GM21619 (cell line): ENCODE measurements around the gene SNX3.
"Not testable (repeated sequence)": the region's sequence is repeated elsewhere in the genome, so short reads cannot be mapped to it uniquely, and the experiment has no call there.

Experiments used
- ATAC-seq: cut with Tn5 transposase; IDR thresholded peaks from one replicate; pipeline ENCODE4 v1.9.1; 2021; ENCODE audit not compliant: unreplicated experiment

Gene SNX3

GRCh38 chr6:108263371-108263770 lies 2.5 kb upstream of the SNX3 start:
- no peak for ATAC-seq

- peak; percentile 6 for ATAC-seq
Observed at GRCh38 chr6:108260126-108260808, 573 bp downstream of the SNX3 start.

GRCh38 chr6:108254433-108255410 lies 6.1 kb downstream of the SNX3 start:
- ATAC-seq = no peak

- no peak for ATAC-seq
Observed at GRCh38 chr6:108253241-108253640, 7.6 kb downstream of the SNX3 start.

- ATAC-seq = no peak
Observed at GRCh38 chr6:108252055-108252454, 8.8 kb downstream of the SNX3 start.

GRCh38 chr6:108251252-108251651 lies 9.6 kb downstream of the SNX3 start:
- ATAC-seq = no peak

- no peak for ATAC-seq
Observed at GRCh38 chr6:108250240-108250866, 10.5 kb downstream of the SNX3 start.

GRCh38 chr6:108247965-108248536 lies 12.8 kb downstream of the SNX3 start:
- ATAC-seq = no peak

- ATAC-seq = not testable (repeated sequence)
Observed at GRCh38 chr6:108245095-108245494, 15.7 kb downstream of the SNX3 start.

GRCh38 chr6:108243836-108244235 lies 17.0 kb downstream of the SNX3 start:
- ATAC-seq = no peak

GRCh38 chr6:108242721-108243120 lies 18.1 kb downstream of the SNX3 start:
- no peak for ATAC-seq

- ATAC-seq = no peak
Observed at GRCh38 chr6:108242259-108242658, 18.6 kb downstream of the SNX3 start.

- ATAC-seq = no peak
Observed at GRCh38 chr6:108238322-108238721, 22.5 kb downstream of the SNX3 start.

- no peak for ATAC-seq
Observed at GRCh38 chr6:108236791-108237190, 24.0 kb downstream of the SNX3 start.

GRCh38 chr6:108235127-108235526 lies 25.7 kb downstream of the SNX3 start:
- no peak for ATAC-seq

GRCh38 chr6:108228416-108228815 lies 32.4 kb downstream of the SNX3 start:
- no peak for ATAC-seq

- no peak for ATAC-seq
Observed at GRCh38 chr6:108227290-108227689, 33.5 kb downstream of the SNX3 start.

- no peak for ATAC-seq
Observed at GRCh38 chr6:108222504-108222903, 38.3 kb downstream of the SNX3 start.

GRCh38 chr6:108222064-108222463 lies 38.8 kb downstream of the SNX3 start:
- ATAC-seq = no peak

- ATAC-seq = no peak
Observed at GRCh38 chr6:108211671-108212070, 49.2 kb downstream of the SNX3 start.

GRCh38 chr6:108210556-108210955 lies 50.3 kb downstream of the SNX3 start:
- no peak for ATAC-seq
